ENCODE measurements around the gene KLHL17.

The KLHL17 gene

DNA sequence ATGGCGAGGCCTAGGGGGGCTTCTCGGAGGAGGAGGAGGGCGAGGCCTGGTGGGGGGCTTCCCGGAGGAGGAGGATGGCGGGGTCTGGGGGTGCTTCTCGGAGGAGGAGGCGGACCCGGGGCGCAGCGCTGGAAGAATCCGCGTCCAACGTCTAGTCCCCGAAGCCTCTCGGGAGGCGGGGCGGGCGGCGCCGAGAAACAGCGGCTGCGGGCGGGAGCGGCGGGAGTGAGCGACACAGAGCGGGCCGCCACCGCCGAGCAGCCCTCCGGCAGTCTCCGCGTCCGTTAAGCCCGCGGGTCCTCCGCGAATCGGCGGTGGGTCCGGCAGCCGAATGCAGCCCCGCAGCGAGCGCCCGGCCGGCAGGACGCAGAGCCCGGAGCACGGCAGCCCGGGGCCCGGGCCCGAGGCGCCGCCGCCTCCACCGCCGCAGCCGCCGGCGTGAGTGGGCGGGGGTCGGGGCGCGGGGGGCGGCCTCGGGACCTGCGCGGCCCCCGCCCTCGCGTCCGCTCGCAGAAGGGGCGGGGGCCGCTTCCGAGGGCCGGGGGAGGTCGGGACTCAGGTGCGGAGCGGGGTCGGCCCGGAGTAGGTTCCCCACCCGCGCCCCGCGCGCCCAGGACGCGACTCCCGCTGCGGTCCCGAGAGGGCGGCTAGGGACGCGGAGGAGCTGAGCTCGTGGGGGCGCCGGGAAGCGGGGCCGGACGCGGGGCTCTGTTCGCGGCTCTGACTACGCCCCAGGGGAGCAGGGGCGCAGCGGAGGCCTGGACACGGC is at the start of gene KLHL17:
Gene KLHL17, plus strand, starts transcription at position 222 of the 769 bp plus-strand sequence. Its CDS starts 110 bp downstream, at position 332.
- peak; percentile 73 for DNase-seq (ENCODE audit: low spot score)

GRCh38 chr1:910881-911721 is 49.3 kb upstream of the KLHL17 start:
- peak; percentile 77 for DNase-seq (ENCODE audit: low spot score)

- DNase-seq (ENCODE audit: low spot score): peak; percentile 61
Observed at GRCh38 chr1:911875-912739, 48.3 kb upstream of the KLHL17 start.

DNA sequence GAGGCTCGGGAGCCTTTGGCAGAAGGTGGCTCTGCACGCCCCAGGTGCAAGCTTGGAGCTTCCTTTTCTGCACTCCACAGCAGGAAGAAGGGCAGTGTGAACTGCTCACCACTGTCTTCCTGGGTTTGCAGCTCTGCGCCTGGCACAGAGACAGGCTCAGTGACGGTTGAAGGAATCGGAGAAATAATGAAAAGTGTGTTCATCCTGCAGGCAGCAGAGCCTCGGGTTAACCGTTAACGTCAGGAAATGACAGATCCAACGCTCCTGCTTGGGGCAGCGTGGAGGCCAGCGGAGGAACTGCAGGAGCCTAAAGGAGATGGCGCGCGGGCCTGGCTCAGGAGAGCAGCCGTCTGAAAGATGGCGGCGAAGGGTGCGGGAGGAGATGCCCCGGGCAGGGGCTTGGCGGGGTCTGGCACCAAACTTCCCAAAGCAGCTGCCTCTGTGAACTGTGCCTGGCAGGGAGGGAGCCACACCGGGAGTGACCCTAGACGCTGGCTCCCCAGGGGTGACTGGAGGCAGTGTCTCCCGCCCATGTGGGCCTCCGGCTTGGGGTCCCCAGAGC is 47.6 kb upstream of the KLHL17 start:
- DNase-seq (ENCODE audit: low spot score): peak; percentile 85

GRCh38 chr1:913491-914130 is 46.8 kb upstream of the KLHL17 start:
- no peak for DNase-seq (ENCODE audit: low spot score)

- no peak for DNase-seq (ENCODE audit: low spot score)
Observed at GRCh38 chr1:914131-914890, 46.1 kb upstream of the KLHL17 start.

- no peak for DNase-seq (ENCODE audit: low spot score)
Observed at GRCh38 chr1:914891-915280, 45.5 kb upstream of the KLHL17 start.

DNA sequence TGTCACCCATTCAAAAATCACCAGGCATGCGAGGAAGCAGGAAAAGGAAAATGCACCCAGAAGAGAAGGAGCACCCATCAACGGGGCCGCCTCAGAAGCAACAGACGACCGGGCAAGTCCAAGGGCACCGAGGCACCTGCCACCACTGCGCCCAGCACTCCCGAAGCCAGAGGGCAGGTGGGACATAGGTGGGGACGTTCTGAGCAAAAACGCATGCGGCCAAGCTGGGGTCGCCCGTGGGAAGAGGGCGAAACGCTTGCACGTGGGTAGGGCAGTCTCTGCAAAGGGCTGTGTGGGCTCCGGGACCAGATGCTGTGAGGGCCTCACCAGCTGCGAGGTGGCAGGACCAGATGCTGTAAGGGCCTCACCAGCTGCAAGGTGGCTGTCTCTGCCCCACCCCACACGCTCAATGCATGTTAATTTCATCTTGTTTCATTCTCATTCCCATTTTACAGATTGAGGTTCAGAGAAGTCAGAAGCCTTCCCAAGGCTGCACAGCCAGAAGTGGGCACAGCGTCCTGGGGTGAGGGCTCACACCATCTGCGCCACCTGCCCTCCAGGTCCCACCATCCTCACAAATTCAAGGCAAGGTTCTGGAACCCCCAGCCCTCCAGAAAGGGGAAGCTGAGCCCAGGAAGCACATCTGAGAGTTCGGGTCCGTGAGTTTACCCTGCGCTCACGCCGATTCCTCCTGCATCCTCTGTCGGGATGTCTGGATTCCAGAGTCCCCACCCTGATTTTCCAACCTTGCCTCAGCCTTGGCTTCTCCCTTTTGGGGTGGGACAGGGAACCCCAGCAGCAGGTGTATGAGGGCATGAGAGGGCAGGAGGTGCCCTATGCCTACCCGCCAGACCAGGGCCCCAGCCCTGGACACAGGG is 44.9 kb upstream of the KLHL17 start:
- no peak for DNase-seq (ENCODE audit: low spot score)

- no peak for DNase-seq (ENCODE audit: low spot score)
Observed at GRCh38 chr1:916173-917075, 44.0 kb upstream of the KLHL17 start.

DNA sequence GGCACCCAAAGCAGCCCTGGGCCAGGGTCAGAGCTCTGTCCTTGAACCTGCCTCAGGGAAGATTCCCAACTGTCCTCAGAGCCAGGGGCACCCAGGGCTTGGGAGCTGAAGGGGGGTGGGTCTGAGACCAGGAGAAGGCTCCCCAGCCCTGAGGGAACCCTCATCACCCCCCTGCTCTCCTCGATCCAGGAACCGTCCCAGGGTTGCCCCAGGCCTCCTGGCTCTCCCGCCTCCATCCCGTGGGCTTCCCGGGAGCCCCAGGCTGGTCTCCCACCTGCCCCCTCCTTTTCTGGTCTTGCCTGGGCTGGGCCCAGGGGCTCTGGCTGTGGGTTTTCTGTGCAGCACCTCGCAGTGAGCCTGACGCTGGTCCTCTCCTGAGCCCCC is 43.3 kb upstream of the KLHL17 start:
- no peak for DNase-seq (ENCODE audit: low spot score)

- no peak for DNase-seq (ENCODE audit: low spot score)
Observed at GRCh38 chr1:917466-918091, 42.8 kb upstream of the KLHL17 start.

DNA sequence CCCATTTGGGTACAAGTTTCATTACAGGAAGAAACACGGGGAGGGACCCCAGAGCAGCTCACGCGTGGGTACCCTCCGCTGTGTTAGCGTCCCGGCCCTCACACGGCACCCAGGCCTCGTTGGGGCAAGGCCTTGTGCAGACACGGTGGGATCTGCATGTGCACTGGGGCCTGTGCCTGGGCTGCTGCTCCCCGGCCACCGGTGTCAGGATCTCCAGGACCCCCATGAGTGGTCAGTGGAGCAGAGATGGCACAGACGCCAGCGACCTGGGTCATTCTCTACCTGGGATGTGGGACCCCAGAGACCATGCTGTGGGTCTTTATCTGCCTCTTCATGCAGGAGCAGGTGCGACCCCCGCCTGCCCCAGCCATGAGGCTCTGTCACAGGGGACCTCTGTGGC is 42.0 kb upstream of the KLHL17 start:
- no peak for DNase-seq (ENCODE audit: low spot score)

DNA sequence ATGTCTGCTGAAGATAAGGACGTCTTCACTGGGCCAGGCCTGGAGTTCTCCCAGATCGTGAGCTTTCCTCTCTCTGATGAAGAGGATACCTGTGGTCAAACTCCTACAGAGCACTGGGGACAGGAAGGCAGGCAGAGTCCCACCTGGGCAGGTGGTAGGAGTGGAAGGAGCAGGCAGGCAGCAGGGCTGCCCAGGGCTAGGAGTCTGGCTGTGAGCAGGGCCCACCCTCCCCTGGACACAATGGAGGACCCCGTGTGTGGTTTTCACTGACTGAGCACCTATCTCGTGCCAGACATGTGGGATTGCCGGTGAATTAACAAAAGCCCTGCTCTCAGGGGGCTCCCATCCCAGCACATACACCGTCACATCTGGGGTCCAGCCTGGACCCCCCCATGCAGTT is 41.5 kb upstream of the KLHL17 start:
- no peak for DNase-seq (ENCODE audit: low spot score)

DNA sequence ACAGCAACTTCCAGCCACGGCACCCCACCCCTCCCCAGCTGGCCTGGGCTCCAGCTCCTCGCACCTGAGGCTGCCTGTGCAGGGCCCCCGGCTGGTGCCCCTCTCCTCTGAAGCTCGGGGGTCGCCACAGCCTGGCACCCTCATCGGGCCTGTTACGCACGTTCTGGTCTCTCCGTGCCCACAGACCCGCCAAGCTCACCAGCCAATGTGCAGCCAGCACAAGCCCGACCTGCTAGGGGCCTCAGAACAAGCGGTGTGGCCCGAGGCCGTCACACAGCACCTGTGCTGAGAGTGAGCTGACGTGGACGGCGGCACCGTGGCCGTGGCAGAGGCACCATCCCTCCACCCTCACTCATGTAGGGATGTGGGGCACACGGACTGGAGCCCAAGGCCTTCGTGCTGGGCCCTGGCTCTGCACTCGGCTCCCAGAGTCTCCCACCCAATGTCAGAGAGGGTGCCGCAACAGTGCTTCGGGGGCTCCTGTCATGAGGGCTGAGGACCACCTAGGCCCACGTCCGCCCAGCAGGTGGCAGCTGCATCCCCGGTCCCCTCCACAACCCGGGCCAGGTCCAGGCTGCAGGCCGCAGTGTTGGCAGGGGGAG is 41.0 kb upstream of the KLHL17 start:
- no peak for DNase-seq (ENCODE audit: low spot score)

DNA sequence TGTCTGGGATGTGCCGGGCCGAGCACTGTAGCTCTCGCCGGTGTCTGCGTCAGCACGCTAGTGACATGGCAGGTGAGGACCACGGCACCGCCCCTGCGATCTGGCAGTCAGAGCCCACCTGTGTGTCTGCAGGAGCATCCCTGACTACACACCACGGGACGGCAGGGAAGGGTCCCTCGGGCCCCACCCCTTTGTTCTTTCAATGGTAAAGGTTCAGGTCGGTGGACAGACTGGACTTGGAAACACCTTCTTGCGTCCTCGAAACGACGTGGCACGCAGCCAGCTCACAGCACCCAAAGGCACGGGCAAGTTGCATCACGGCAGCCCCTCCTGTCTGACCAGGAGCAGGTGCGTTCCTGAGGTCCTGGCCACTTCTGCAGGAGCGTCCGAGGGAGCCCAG is 40.4 kb upstream of the KLHL17 start:
- DNase-seq (ENCODE audit: low spot score): no peak

DNA sequence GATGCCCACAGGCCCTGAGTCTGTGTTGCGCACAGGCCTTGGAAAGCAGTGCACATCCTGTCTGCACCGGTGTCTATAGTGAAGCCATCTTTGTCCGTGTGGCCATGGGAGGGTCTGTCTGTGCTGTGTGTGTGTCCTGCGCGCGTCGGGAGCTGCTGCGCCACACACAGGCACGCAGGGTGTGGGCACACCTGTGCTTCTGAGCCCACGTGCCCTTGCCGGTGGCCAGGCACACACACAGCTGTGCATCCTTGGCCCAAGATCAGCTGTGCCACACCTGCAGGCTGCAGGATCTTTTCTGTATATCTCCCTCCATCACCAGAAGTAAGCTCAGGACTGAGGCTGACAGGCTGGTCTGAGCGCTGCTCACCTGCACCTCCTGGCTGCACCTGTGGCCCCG is 39.9 kb upstream of the KLHL17 start:
- no peak for DNase-seq (ENCODE audit: low spot score)

GRCh38 chr1:921011-921837 is 39.2 kb upstream of the KLHL17 start:
- peak; percentile 71 for DNase-seq (ENCODE audit: low spot score)
